ENCODE measurements around the gene ZNF827. TPM values are rescaled to one million over a fixed set of nuclear protein-coding genes. Genes with fewer than 3 reads are reported as not detected.

Gene ZNF827
- total and polyA plus RNA-seq, 9 of the 15 experiments (the other 6 are each of a cell fraction or from before 2014, with no cell fraction given), result 0.07 to 0.40 TPM; not detected in 7

DNA sequence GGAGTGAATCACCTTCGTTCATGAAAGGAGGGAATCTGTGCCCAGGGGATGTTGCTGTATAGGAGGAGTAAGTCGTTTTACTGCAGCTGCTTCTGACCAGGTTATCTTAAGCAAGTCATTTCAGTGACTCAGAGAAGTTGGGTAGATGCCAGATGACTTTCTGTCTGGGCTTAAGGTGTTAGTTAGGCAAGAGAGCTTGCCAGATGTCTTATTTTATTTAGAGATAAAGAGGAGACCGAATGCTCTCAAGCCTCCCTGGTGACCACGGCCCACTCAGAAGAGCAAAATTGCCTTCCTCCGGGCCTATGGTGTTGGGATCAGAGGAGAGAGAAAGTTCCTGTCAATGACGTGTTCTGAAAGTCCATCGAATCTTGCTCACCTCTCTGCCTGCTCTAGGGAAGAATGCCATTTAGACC lies 16.3 kb upstream of the ZNF827 start:
- intact Hi-C loops (cut with micrococcal nuclease), result loop anchor here (10.0 kb wide), 1 partner anchor 270 kb away; no protein-coding TSS in a partner anchor
- TF ChIP-seq GATAD2A (IDR thresholded peaks at IDR 0.05), result no peak
- TF ChIP-seq, protein P1, sequence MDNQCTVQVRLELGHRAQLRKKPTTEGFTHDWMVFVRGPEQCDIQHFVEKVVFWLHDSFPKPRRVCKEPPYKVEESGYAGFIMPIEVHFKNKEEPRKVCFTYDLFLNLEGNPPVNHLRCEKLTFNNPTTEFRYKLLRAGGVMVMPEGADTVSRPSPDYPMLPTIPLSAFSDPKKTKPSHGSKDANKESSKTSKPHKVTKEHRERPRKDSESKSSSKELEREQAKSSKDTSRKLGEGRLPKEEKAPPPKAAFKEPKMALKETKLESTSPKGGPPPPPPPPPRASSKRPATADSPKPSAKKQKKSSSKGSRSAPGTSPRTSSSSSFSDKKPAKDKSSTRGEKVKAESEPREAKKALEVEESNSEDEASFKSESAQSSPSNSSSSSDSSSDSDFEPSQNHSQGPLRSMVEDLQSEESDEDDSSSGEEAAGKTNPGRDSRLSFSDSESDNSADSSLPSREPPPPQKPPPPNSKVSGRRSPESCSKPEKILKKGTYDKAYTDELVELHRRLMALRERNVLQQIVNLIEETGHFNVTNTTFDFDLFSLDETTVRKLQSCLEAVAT (IDR thresholded peaks at IDR 0.05), result no peak
- no peak for TF ChIP-seq TGIF2 (CRISPR knock-in tag; IDR thresholded peaks at IDR 0.05)
- TF ChIP-seq, protein P2, sequence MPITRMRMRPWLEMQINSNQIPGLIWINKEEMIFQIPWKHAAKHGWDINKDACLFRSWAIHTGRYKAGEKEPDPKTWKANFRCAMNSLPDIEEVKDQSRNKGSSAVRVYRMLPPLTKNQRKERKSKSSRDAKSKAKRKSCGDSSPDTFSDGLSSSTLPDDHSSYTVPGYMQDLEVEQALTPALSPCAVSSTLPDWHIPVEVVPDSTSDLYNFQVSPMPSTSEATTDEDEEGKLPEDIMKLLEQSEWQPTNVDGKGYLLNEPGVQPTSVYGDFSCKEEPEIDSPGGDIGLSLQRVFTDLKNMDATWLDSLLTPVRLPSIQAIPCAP (CRISPR knock-in tag; IDR thresholded peaks at IDR 0.05; ENCODE audit: borderline replicate concordance), result no peak
- no peak for TF ChIP-seq ZNF436 (CRISPR knock-in tag; IDR thresholded peaks at IDR 0.05)
- TF ChIP-seq PRMT5 (CRISPR knock-in tag; IDR thresholded peaks at IDR 0.05), result no peak
- no peak for TF ChIP-seq ZBTB1 (CRISPR knock-in tag; IDR thresholded peaks at IDR 0.05; ENCODE audit: borderline replicate concordance, low read depth)
- peak; percentile 15 for TF ChIP-seq FOS (IDR thresholded peaks at IDR 0.05; ENCODE audit: extremely low read depth, insufficient read length)
- TF ChIP-seq ELF2 (CRISPR knock-in tag; IDR thresholded peaks at IDR 0.05), result no peak
- no peak for TF ChIP-seq MBD2 (IDR thresholded peaks at IDR 0.05; ENCODE audit: borderline replicate concordance, low read depth)
- no peak for TF ChIP-seq MYC (IDR thresholded peaks at IDR 0.05; ENCODE audit: low read depth, low read length)
- no peak for TF ChIP-seq MYC (CRISPR knock-in tag; IDR thresholded peaks at IDR 0.05; ENCODE audit: borderline replicate concordance, low read depth)
- TF ChIP-seq ZFX (CRISPR knock-in tag; IDR thresholded peaks at IDR 0.05), result no peak
- TF ChIP-seq ETV5 (CRISPR knock-in tag; IDR thresholded peaks at IDR 0.05; ENCODE audit: low read depth), result no peak
- TF ChIP-seq, protein P3, sequence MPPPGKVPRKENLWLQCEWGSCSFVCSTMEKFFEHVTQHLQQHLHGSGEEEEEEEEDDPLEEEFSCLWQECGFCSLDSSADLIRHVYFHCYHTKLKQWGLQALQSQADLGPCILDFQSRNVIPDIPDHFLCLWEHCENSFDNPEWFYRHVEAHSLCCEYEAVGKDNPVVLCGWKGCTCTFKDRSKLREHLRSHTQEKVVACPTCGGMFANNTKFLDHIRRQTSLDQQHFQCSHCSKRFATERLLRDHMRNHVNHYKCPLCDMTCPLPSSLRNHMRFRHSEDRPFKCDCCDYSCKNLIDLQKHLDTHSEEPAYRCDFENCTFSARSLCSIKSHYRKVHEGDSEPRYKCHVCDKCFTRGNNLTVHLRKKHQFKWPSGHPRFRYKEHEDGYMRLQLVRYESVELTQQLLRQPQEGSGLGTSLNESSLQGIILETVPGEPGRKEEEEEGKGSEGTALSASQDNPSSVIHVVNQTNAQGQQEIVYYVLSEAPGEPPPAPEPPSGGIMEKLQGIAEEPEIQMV (tag; conservative IDR thresholded peaks at IDR 0.05; ENCODE audit: low read depth), result no peak
- TF ChIP-seq SIRT6 (IDR thresholded peaks at IDR 0.05; ENCODE audit: low read depth, low read length), result no peak
- no peak for TF ChIP-seq YY1 (IDR thresholded peaks at IDR 0.05; ENCODE audit: borderline replicate concordance in 1 of 3, control insufficient read depth in 1 of 3, extremely low read depth in 1 of 3, insufficient read depth in 3 of 3, insufficient read length in 1 of 3, insufficient replicate concordance in 2 of 3, low read depth in 1 of 3, low read length in 2 of 3)
- TF ChIP-seq JUND (IDR thresholded peaks at IDR 0.05; ENCODE audit: borderline replicate concordance, low read depth, low read length), result peak; percentile 87
- TF ChIP-seq JUND (tag; IDR thresholded peaks at IDR 0.05; ENCODE audit: borderline replicate concordance, low read depth, low read length), result peak; percentile 74; the same call in 2 of the 3 replicates
- peak; percentile 75 for TF ChIP-seq SMARCE1 (IDR thresholded peaks at IDR 0.05)
- TF ChIP-seq DPF2 (IDR thresholded peaks at IDR 0.05), result peak; percentile 84
- peak; percentile 86 for TF ChIP-seq ARID1B (IDR thresholded peaks at IDR 0.05)

More for the DNA sequence above, 16.3 kb upstream of the ZNF827 start:
- DNase-seq (ENCODE audit: extremely low read depth in 1 of 4, low spot score in 3 of 4), result peak; percentile 64 to 82 (median 68)
- in situ Hi-C loops (cut with MboI), result no loop called here
- Histone ChIP-seq H3K9ac (ENCODE audit: insufficient read depth in 1 of 2, low read depth in 2 of 2, low read length in 2 of 2) (no peak overlapping the region), H3K4me1 (replicated peaks in 1 of 2; ENCODE audit: control insufficient read depth in 2 of 2, insufficient read depth in 2 of 2, low read length in 2 of 2) (no peaks in the 10 kb centered on the region; a peak in 1 of 5 replicates), H2AFZ (ENCODE audit: low read depth, low read length) (no peak overlapping the region), H3K36me3 (ENCODE audit: control insufficient read depth, insufficient read depth, low read length) (no peaks in the 10 kb centered on the region), H3K9me1 (ENCODE audit: control insufficient read depth, insufficient read depth, low read length) (no peaks in the 10 kb centered on the region), H3K27me3 (ENCODE audit: control insufficient read depth in 2 of 2, insufficient read depth in 2 of 2, low read length in 2 of 2) (no peaks in the 10 kb centered on the region), H3K79me2 (ENCODE audit: control insufficient read depth, insufficient read depth, low read length) (no peaks in the 10 kb centered on the region), H3K9me3 (replicated peaks; ENCODE audit: control insufficient read depth, insufficient read depth, low read depth, low read length) (no peaks in the 10 kb centered on the region), H3K4me2 (ENCODE audit: insufficient read depth, low read length) (no peak overlapping the region), H3K27ac (ENCODE audit: extremely low read depth, low read depth, low read length) (no peak overlapping the region), H4K20me1 (replicated peaks; ENCODE audit: control insufficient read depth, insufficient read depth, low read length) (no peaks in the 10 kb centered on the region), H3K4me3 (no peak overlapping the region)
- ATAC-seq, result peak; percentile 93
- CTCF ChIA-PET (ENCODE audit: low intra/inter-chr PET ratio), result no interaction called here
- peak; percentile 95 for FAIRE-seq
- 0% methylated on average over 7 of the region's 7 CpGs for WGBS (ENCODE audit: insufficient coverage, low coverage, missing lambda C conversion rate)
- POLR2A ChIA-PET, result no interaction called here
- BruUV-seq (replicated peaks), result no TSS peak

Data from K562 (cell line).